SU-DHL-6 (cell line): Measurements from ENCODE around the gene DLG2.

Source experiments
- H2AFZ ChIP-seq: fragments of 200-600 bp; sonication (generic); 2 replicates; pipeline ENCODE4 v1.6.1; 2014; ENCODE audit warnings: low read depth, mild to moderate bottlenecking, moderate library complexity, mixed read lengths, antibody characterized with exemption, low read length; ENCODE audit not compliant: severe bottlenecking
- H3F3A ChIP-seq: fragments of 200-600 bp; shearing (Covaris generic); 2 replicates; pipeline ENCODE4 v1.6.0; 2016; ENCODE audit warnings: antibody characterized with exemption, mild to moderate bottlenecking; ENCODE audit not compliant: insufficient read depth
- H3K27ac ChIP-seq: fragments of 200-600 bp; sonication (generic); 2 replicates; pipeline ENCODE4 v1.5.1; 2016; ENCODE audit warnings: low read depth, mild to moderate bottlenecking, low read length, moderate library complexity, mixed read lengths
- H3K27me3 ChIP-seq: fragments of 200-600 bp; sonication (generic), shearing (Covaris generic); 2 replicates; pipeline ENCODE4 v1.6.0; 2014; ENCODE audit warnings: mild to moderate bottlenecking, low read length
- H3K36me3 ChIP-seq: fragments of 200-600 bp; sonication (generic); 2 replicates; pipeline ENCODE4 v1.6.1; 2014; ENCODE audit warnings: mild to moderate bottlenecking, low read length, mixed read lengths
- H3K4me2 ChIP-seq: fragments of 300-600, 200-600 bp; shearing (Covaris generic), sonication (generic); 2 replicates; pipeline ENCODE4 v1.6.0; 2014; ENCODE audit warnings: low read length, low read depth, mild to moderate bottlenecking; ENCODE audit not compliant: poor library complexity, severe bottlenecking
- H3K4me3 ChIP-seq: fragments of 200-600 bp; sonication (generic); 2 replicates; pipeline ENCODE4 v1.5.1; 2014; ENCODE audit warnings: antibody characterized with exemption, low read length, mild to moderate bottlenecking, mixed read lengths; ENCODE audit not compliant: insufficient read depth, poor library complexity, severe bottlenecking
- H3K79me2 ChIP-seq: fragments of 200-600 bp; sonication (generic); 2 replicates; pipeline ENCODE4 v1.6.1; 2014; ENCODE audit warnings: mild to moderate bottlenecking, low read length, moderate library complexity; ENCODE audit not compliant: insufficient read depth
- H3K9ac ChIP-seq: fragments of 200-600 bp; sonication (generic); 2 replicates; pipeline ENCODE4 v1.7.0; 2014; ENCODE audit warnings: mild to moderate bottlenecking, low read length
- H3K9me2 ChIP-seq: fragments of 200-600 bp; sonication (generic); replicated peaks from 2 replicates; pipeline ENCODE4 v1.6.1; 2014; ENCODE audit warnings: low read length; ENCODE audit not compliant: insufficient read depth
- H3K9me3 ChIP-seq: fragments of 200-600 bp; sonication (generic); 2 replicates; pipeline ENCODE4 v1.6.1; 2014; ENCODE audit warnings: low read length, mixed read lengths; ENCODE audit not compliant: insufficient read depth
- H4K20me1 ChIP-seq: fragments of 200-600 bp; sonication (generic); 2 replicates; pipeline ENCODE4 v1.6.1; 2014; ENCODE audit warnings: low read depth, mild to moderate bottlenecking, antibody characterized with exemption, low read length, moderate library complexity, mixed read lengths
- EZH2phosphoT487 ChIP-seq: fragments of 200-600 bp; sonication (generic), shearing (Covaris generic); conservative IDR thresholded peaks from 2 replicates; pipeline ENCODE4 v1.6.1; 2018; ENCODE audit warnings: mild to moderate bottlenecking, antibody characterized with exemption, low read length, moderate library complexity, mixed read lengths
- TF ChIP-seq, protein P1 (sequence below): fragments of 200-600 bp; sonication (generic); IDR thresholded peaks from one replicate; pipeline ENCODE4 v1.5.1; 2017; ENCODE audit warnings: antibody characterized with exemption, mild to moderate bottlenecking, low read length, moderate library complexity; ENCODE audit not compliant: insufficient read depth, poor library complexity, severe bottlenecking

Gene DLG2

GRCh38 chr11:84345597-84345996, 1281.5 kb downstream of the DLG2 start:
- Histone ChIP-seq H3K27ac (no peak overlapping the region), H2AFZ (no peak overlapping the region)

DNA sequence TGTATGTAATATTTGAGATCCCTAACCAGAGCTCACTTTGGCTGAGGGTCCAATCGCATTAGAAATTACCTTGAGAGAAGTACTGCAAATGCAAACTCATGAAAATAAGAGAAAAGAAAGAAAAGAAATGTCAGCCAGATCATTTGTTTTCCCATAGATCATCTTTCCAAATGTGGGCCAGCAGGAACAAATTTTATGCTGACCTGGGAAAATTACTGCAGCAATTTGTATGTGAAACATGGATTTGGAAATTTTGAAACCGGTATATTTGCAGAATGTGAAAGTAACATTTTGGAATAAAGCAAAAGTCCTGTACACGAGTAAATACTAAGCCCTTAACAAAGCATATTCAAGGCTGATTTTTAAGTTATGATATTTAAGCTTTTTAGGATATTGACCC, 1282.1 kb downstream of the DLG2 start:
- no peaks in the 10 kb centered on the region for H4K20me1 ChIP-seq
- no peak overlapping the region for H3K4me3 ChIP-seq
- H3K9me2 ChIP-seq = no peaks in the 10 kb centered on the region
- no peak overlapping the region for H3K9ac ChIP-seq
- H3K4me2 ChIP-seq = no peak overlapping the region
- no peaks in the 10 kb centered on the region for H3K9me3 ChIP-seq
- H3K27ac ChIP-seq = no peak overlapping the region
- H2AFZ ChIP-seq = no peak overlapping the region
- no peaks in the 10 kb centered on the region for H3K79me2 ChIP-seq
- H3K27me3 ChIP-seq = no peaks in the 10 kb centered on the region
- no peaks in the 10 kb centered on the region for H3F3A ChIP-seq
- no peaks in the 10 kb centered on the region for H3K36me3 ChIP-seq
- TF ChIP-seq, protein P1, sequence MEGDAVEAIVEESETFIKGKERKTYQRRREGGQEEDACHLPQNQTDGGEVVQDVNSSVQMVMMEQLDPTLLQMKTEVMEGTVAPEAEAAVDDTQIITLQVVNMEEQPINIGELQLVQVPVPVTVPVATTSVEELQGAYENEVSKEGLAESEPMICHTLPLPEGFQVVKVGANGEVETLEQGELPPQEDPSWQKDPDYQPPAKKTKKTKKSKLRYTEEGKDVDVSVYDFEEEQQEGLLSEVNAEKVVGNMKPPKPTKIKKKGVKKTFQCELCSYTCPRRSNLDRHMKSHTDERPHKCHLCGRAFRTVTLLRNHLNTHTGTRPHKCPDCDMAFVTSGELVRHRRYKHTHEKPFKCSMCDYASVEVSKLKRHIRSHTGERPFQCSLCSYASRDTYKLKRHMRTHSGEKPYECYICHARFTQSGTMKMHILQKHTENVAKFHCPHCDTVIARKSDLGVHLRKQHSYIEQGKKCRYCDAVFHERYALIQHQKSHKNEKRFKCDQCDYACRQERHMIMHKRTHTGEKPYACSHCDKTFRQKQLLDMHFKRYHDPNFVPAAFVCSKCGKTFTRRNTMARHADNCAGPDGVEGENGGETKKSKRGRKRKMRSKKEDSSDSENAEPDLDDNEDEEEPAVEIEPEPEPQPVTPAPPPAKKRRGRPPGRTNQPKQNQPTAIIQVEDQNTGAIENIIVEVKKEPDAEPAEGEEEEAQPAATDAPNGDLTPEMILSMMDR = no peak
- TF ChIP-seq EZH2phosphoT487 = no peak

More at GRCh38 chr11:84345597-84345996, 1281.5 kb downstream of the DLG2 start:
- no peaks in the 10 kb centered on the region for H3K27me3 ChIP-seq
- TF ChIP-seq, protein P1 = no peak
- no peak for TF ChIP-seq EZH2phosphoT487
- H3K36me3 ChIP-seq = no peaks in the 10 kb centered on the region
- no peak overlapping the region for H3K4me3 ChIP-seq
- no peaks in the 10 kb centered on the region for H4K20me1 ChIP-seq
- no peak overlapping the region for H3K4me2 ChIP-seq
- H3K9me3 ChIP-seq = no peaks in the 10 kb centered on the region
- no peaks in the 10 kb centered on the region for H3K79me2 ChIP-seq
- no peaks in the 10 kb centered on the region for H3K9me2 ChIP-seq
- H3F3A ChIP-seq = no peaks in the 10 kb centered on the region
- no peak overlapping the region for H3K9ac ChIP-seq

DNA sequence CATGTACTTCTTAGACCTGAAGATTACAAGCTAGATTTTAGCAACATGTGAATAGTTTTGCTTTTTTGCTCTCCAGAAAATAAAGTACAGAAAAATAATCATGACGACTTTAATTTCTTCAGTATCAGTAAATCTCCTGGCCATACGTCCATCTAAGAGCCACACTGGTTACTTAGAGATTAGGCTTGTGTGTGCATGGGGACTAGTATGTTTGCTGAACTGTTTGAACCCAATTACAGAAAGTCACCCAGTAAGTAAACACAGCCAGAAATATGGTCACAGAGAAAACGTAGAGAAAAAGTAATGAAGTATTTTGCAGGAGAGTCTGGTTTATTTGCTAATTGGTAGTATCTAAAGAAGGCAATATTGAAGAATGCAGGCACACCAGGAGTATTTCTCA, 1287.3 kb downstream of the DLG2 start:
- TF ChIP-seq, protein P1 = no peak
- TF ChIP-seq EZH2phosphoT487 = no peak
- Histone ChIP-seq H3K79me2 (no peaks in the 10 kb centered on the region), H3K9me2 (no peaks in the 10 kb centered on the region), H3K27me3 (no peaks in the 10 kb centered on the region), H3K27ac (no peak overlapping the region), H3K9ac (no peak overlapping the region), H3K4me2 (no peak overlapping the region), H3F3A (no peaks in the 10 kb centered on the region), H3K4me3 (no peak overlapping the region), H2AFZ (no peak overlapping the region), H3K9me3 (no peaks in the 10 kb centered on the region), H3K36me3 (no peaks in the 10 kb centered on the region), H4K20me1 (no peaks in the 10 kb centered on the region)
